ENCODE results near the gene PPP1R3E. TPM values are rescaled to one million over a fixed set of nuclear protein-coding genes. Genes with fewer than 3 reads are reported as not detected.

The PPP1R3E gene
- total and polyA plus RNA-seq, 2 of the 13 experiments (the other 11 are each of a cell fraction or from before 2014, with no cell fraction given) = 16.5 to 26.5 TPM

DNA sequence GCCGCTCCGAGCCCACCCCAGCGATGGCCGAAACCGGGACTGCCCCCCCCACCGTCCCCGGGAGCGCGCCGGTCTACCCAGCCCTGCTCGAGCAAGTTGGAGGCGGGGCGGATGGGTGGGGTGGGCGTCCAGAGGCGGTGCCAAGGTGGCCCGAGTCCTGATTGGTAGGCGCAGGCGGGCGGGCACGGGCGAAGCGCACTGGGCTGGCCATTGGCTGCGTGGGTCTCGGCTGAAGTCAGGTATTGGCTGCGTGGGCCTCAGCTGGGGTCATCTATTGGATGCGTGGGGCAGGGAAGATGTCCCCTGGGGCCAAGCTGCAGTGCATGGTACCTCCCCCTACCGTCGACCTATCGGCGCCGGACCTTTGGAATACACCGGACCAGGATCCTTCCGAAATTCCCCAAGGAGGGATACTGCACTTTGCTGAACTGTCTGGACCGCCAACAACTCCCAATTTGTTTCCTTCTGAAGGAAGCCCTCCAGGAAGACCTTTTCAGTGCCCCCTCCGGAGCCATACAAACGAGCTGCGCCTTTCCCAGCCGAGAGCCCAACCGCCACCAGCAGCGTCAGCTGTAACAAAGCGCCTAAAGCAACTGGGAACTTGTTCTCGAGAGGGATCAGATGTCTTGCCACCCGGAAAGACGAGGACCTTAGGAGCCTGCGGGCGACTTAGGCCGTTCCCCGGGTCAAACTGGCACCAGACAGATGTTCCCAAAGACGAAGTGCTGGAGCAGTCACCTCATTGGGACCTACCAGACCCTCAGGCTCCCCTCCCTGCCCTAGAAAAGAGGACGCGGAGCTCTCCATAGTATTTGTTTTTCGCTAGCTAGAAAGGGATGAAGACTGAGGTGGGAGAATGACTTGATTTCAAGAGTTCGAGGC, 16.4 kb downstream of the PPP1R3E start, which contains the start of gene HOMEZ (continued):
- TF ChIP-seq, protein P1, sequence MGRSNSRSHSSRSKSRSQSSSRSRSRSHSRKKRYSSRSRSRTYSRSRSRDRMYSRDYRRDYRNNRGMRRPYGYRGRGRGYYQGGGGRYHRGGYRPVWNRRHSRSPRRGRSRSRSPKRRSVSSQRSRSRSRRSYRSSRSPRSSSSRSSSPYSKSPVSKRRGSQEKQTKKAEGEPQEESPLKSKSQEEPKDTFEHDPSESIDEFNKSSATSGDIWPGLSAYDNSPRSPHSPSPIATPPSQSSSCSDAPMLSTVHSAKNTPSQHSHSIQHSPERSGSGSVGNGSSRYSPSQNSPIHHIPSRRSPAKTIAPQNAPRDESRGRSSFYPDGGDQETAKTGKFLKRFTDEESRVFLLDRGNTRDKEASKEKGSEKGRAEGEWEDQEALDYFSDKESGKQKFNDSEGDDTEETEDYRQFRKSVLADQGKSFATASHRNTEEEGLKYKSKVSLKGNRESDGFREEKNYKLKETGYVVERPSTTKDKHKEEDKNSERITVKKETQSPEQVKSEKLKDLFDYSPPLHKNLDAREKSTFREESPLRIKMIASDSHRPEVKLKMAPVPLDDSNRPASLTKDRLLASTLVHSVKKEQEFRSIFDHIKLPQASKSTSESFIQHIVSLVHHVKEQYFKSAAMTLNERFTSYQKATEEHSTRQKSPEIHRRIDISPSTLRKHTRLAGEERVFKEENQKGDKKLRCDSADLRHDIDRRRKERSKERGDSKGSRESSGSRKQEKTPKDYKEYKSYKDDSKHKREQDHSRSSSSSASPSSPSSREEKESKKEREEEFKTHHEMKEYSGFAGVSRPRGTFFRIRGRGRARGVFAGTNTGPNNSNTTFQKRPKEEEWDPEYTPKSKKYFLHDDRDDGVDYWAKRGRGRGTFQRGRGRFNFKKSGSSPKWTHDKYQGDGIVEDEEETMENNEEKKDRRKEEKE (IDR thresholded peaks at IDR 0.05) = no peak
- TF ChIP-seq ZNF207 (IDR thresholded peaks at IDR 0.05; ENCODE audit: borderline replicate concordance) (no peak), ZNF274 (CRISPR knock-in tag; IDR thresholded peaks at IDR 0.05) (peak; percentile 30), ZNF317 (CRISPR knock-in tag; IDR thresholded peaks at IDR 0.05) (peak; percentile 90; the same call in 1 of the 2 replicates), NR1H2 (CRISPR knock-in tag; IDR thresholded peaks at IDR 0.05; ENCODE audit: borderline replicate concordance, low read depth) (no peak), RNF2 (conservative IDR thresholded peaks at IDR 0.05; ENCODE audit: low read depth) (peak; percentile 54; the same call in 1 of the 2 replicates), SMAD3 (CRISPR knock-in tag; IDR thresholded peaks at IDR 0.05) (peak; percentile 91), MLLT10 (CRISPR knock-in tag; IDR thresholded peaks at IDR 0.05) (no peak), ZBTB20 (CRISPR knock-in tag; IDR thresholded peaks at IDR 0.05; ENCODE audit: borderline replicate concordance, low read depth) (peak; percentile 80; the same call in 1 of the 2 replicates), ZNF281 (CRISPR knock-in tag; IDR thresholded peaks at IDR 0.05; ENCODE audit: borderline replicate concordance) (peak; percentile 58; the same call in 1 of the 2 replicates), TFAP4 (IDR thresholded peaks at IDR 0.05; ENCODE audit: borderline replicate concordance, low read depth) (peak; percentile 91), ZNF746 (CRISPR knock-in tag; IDR thresholded peaks at IDR 0.05) (peak; percentile 61), SPEN (CRISPR knock-in tag; IDR thresholded peaks at IDR 0.05; ENCODE audit: low read depth) (peak; percentile 95), HOMEZ (CRISPR knock-in tag; IDR thresholded peaks at IDR 0.05; ENCODE audit: low read depth) (peak; percentile 79), ZFP41 (CRISPR knock-in tag; IDR thresholded peaks at IDR 0.05; ENCODE audit: borderline replicate concordance) (no peak; the same call in 1 of the 2 replicates), BCL6 (CRISPR knock-in tag; IDR thresholded peaks at IDR 0.05) (peak; percentile 7), ZNF703 (CRISPR knock-in tag; IDR thresholded peaks at IDR 0.05; ENCODE audit: borderline replicate concordance) (peak; percentile 30; the same call in 1 of the 2 replicates)
